Heart left ventricle (tissue), 16 donors: ENCODE results near the gene DYNC1I1. TPM values are rescaled to one million over a fixed set of nuclear protein-coding genes. Genes with fewer than 3 reads are reported as not detected.

ENCODE experiments used
- ATAC-seq, 4 donors: fragments of 200-7000 bp; cut with Tn5 transposase; one replicate each; pipeline ENCODE4 v1.9.1; 2020 to 2022; ENCODE audit warnings: moderate library complexity in 4 of 4, mild to moderate bottlenecking in 3 of 4, moderate number of reproducible peaks in 1 of 4
- DNase-seq, 5 donors: peaks; one replicate each; pipeline ENCODE4 v3.0.0-alpha.2; 2020
- H3K27ac ChIP-seq, 12 donors: fragments of 200-600 bp; sonication (generic) in 4 of 12; one replicate each; pipeline versions ENCODE4 v1.5.0 to v1.8.0; 2016 to 2022; ENCODE audit warnings: mild to moderate bottlenecking in 2 of 12
- H3K27me3 ChIP-seq, 9 donors: fragments of 200-600 bp; sonication (generic) in 2 of 9; one replicate each; pipeline versions ENCODE4 v1.5.1 to v1.8.0; 2016 to 2022; ENCODE audit warnings: mild to moderate bottlenecking in 3 of 9
- H3K36me3 ChIP-seq, 9 donors: fragments of 200-600 bp; sonication (generic) in 2 of 9; one replicate each; pipeline versions ENCODE4 v1.5.0 to v1.8.0; 2018 to 2022; ENCODE audit warnings: mild to moderate bottlenecking in 2 of 9
- H3K4me1 ChIP-seq, 12 donors: fragments of 200-600 bp; sonication (generic) in 4 of 12; one replicate each; pipeline versions ENCODE4 v1.5.0 to v1.8.0; 2016 to 2022; ENCODE audit warnings: mild to moderate bottlenecking in 3 of 12
- H3K4me3 ChIP-seq, 12 donors: fragments of 200-600 bp; sonication (generic) in 4 of 12; one replicate each; pipeline versions ENCODE4 v1.5.0 to v1.8.0; 2017 to 2022; ENCODE audit warnings: mild to moderate bottlenecking in 9 of 12, moderate library complexity in 4 of 12
- H3K9me3 ChIP-seq, 12 donors: fragments of 200-600 bp; sonication (generic) in 4 of 12; one replicate each; pipeline versions ENCODE4 v1.5.0 to v1.8.0; 2016 to 2022; ENCODE audit warnings: mild to moderate bottlenecking in 1 of 12
- POLR2A ChIP-seq, 2 donors: fragments of 450-650 bp; IDR thresholded peaks; one replicate each; pipeline ENCODE4 v1.6.1; 2017; ENCODE audit warnings: antibody characterized with exemption in 2 of 2, mild to moderate bottlenecking in 2 of 2, moderate library complexity in 2 of 2
- WGBS, 4 donors: extraction: QIAGEN DNeasy Blood & Tissue Kit in 2 of 4; methylation state at CpG; one replicate each; pipeline versions ENCODE4 v1.1.5 to v1.1.7; 2013 to 2018; 5-methylcytosine and 5-hydroxymethylcytosine counted together
- intact Hi-C, 10 donors: fragments of 100-400 bp; cut with DNase I; formaldehyde crosslinking; loops; one replicate each; pipeline versions ENCODE4 v1.11.1 to v1.14.2; 2022
- long read RNA-seq, 3 donors: library from polyadenylated mRNA; unstranded; transcript quantifications; one replicate each; pipeline ENCODE4 v2.0.0, GENCODE V29; 2020 to 2021
- polyA plus RNA-seq, 2 donors: library from polyadenylated mRNA; stranded (reverse); fragments of 200-250 nt; gene quantifications; one replicate each; pipeline ENCODE4 v1.2.3, GENCODE V29; 2013
- total RNA-seq, 9 donors: library from RNA; depleted of rRNA in 2 of 9; stranded (reverse); fragments of >200 nt in 2 of 9; fragmentation: NEBNext Ultra II Directional in 3 of 9; extraction: Animal tissue kit (Norgen Biotek cat#: 25700) in 3 of 9; gene quantifications; one replicate each; pipeline versions ENCODE4 v1.1.0 to v1.2.4, GENCODE V29; 2016 to 2023
- TF ChIP-seq, protein P1 (sequence below), 12 donors: fragments of 200-600 bp; sonication (generic) in 4 of 12; IDR thresholded peaks; one replicate each; pipeline versions ENCODE4 v1.5.0 to v1.8.0; 2018 to 2022; ENCODE audit warnings: antibody characterized with exemption in 12 of 12, mild to moderate bottlenecking in 5 of 12
- donor health status: ischemic (EF 13 %, LVEDD 7.1; RV severe dilation, severe dysfunction).
- donor health status: healthy with polysubstance abuse.
- donor health status: DM: no; HTN: yes; CAD: no.
- donor health status: DM: no; HTN: no; CAD: no.
- donor health status: ischemic (EF 25% LVEDD 6.9; RV normal size, moderate dysfunction).
- donor health status: ischemic (EF 25% LVEDD 5.7; RV mildly dilated, moderate dysfunction).
- donor health status: healthy.
- donor health status: DM: yes; HTN: yes; CAD: no.
- donor health status: ischemic (EF 35%, LVEDD 5.7; RV mildly dilated, moderate dysfunction).
- donor health status: nonischemic (EF 11% LVEDD 7.7; RV severe dilation, severe dysfunction).
- donor health status: DM: yes; HTN: yes; CAD: no.
- donor health status: PGD.
- donor health status: ischemic (EF 29% LVEDD 5.4; RV normal size, mild dysfunction).
- donor health status: nonischemic (EF 23%, LVEDD 6.1; RV moderate dilation, normal function).

DYNC1I1 gene
- 10 to 100 TPM; 20.3 to 46.8 (median 38.8) TPM for total RNA-seq
- 10 to 100 TPM in 1 of 2 donors, 1 to 10 TPM in 1; 6.1 to 14.4 TPM for polyA plus RNA-seq
- long read RNA-seq, donor 1, transcript DYNC1I1-202 (16 exons, 2,843 nt): minor isoform, 33 of 96 reads
- long read RNA-seq, donor 1, transcript DYNC1I1-205 (17 exons, 2,947 nt): major isoform, 39 of 96 reads
- long read RNA-seq, donor 1, partial matches to known transcripts: 9 of 96 reads
- long read RNA-seq, donor 1, other reads (novel, unspliced or antisense): 15 of 96 reads
- long read RNA-seq, donor 2, transcript DYNC1I1-202 (16 exons, 2,843 nt): minor isoform, 120 of 301 reads
- long read RNA-seq, donor 2, transcript DYNC1I1-205 (17 exons, 2,947 nt): major isoform, 135 of 301 reads
- long read RNA-seq, donor 2, partial matches to known transcripts: 10 of 301 reads
- long read RNA-seq, donor 2, other reads (novel, unspliced or antisense): 35 of 301 reads
- long read RNA-seq, donor 3, transcript DYNC1I1-205 (17 exons, 2,947 nt): major isoform, 58 of 128 reads
- long read RNA-seq, donor 3, transcript DYNC1I1-202 (16 exons, 2,843 nt): minor isoform, 46 of 128 reads
- long read RNA-seq, donor 3, partial matches to known transcripts: 8 of 128 reads
- long read RNA-seq, donor 3, other reads (novel, unspliced or antisense): 16 of 128 reads

DNA sequence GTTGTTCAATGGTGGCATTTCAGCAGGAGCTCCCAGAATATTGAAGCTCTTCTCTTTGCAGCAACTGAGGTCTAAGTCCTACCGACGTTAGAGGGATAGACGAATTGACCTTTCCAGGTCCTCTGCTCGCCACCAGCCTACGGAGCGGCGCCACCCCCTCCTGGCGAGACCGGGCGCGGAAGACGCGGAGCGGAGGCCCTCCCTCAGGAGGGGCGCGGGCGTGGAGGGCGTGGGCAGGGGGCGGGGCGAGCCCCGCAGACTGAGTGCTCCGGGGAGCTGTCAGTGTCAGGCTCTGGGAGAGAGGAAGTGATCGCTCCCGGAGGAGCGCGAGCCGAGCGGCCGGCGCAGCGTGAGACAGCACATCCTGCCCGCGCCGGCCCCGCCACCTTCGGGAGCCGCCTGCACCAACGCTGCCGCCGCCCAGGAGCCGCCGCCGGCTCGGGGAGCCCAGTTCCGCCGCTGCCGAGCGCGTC, at the start of gene DYNC1I1:
TSS of gene DYNC1I1 (plus strand) at position 257 of the 473 bp plus-strand sequence. CDS start 32,176 bp downstream, outside the sequence.
- Histone ChIP-seq H3K27me3 (peaks cover 0 to 8% (median 0%) of the 10 kb centered on the region in 9 donors), H3K36me3 (no peaks in the 10 kb centered on the region), H3K9me3 (no peaks in the 10 kb centered on the region), H3K4me1 (peaks cover 0 to 34% (median 4%) of the 10 kb centered on the region in 12 donors), H3K4me3 (peak within 1 kb of the TSS; percentile 57 to 96 (median 86)), H3K27ac (peak within 1 kb of the TSS; percentile 50 to 90 (median 78))
- WGBS, 4 donors: 0 to 5% (median 1%) methylated on average over 6 to 49 of the region's 49 CpGs
- peak; percentile 89 to 98 (median 98) for ATAC-seq
- peak; percentile 47 to 92 for TF ChIP-seq POLR2A (IDR thresholded peaks at IDR 0.05)
- TF ChIP-seq, protein P1, sequence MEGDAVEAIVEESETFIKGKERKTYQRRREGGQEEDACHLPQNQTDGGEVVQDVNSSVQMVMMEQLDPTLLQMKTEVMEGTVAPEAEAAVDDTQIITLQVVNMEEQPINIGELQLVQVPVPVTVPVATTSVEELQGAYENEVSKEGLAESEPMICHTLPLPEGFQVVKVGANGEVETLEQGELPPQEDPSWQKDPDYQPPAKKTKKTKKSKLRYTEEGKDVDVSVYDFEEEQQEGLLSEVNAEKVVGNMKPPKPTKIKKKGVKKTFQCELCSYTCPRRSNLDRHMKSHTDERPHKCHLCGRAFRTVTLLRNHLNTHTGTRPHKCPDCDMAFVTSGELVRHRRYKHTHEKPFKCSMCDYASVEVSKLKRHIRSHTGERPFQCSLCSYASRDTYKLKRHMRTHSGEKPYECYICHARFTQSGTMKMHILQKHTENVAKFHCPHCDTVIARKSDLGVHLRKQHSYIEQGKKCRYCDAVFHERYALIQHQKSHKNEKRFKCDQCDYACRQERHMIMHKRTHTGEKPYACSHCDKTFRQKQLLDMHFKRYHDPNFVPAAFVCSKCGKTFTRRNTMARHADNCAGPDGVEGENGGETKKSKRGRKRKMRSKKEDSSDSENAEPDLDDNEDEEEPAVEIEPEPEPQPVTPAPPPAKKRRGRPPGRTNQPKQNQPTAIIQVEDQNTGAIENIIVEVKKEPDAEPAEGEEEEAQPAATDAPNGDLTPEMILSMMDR (IDR thresholded peaks at IDR 0.05): peak in 4 of 12 donors; percentile 8 to 32 (median 24)
- peak; percentile 77 to 89 (median 86) for DNase-seq
- intact Hi-C loops: no loop called here

DNA sequence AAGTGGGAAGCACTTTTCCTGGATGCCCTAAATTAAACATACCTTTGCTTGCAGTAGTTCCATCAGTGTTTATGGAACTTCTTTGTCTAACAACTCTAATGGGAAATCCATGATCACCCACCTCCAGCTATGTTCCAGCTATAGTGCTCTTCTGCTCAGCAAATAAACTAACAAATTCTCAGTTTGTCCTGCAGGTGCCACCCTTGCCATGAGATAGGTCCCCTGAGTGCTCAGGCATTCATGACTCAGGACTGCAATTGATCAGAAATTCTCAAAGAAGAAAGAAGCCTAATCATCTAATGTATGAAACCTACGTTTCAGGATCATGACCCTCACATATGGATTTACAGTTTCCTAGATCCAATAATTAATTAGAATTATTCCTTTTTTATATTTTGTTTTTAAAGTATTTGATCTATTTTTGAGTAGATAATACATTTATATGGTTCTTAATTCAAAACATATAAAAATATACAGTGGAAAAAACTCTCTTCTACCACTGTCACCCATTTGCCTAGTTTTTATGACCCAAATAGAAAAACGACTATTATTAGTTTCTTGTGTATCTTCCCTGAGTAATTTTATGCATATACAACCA, 48.7 kb upstream of the DYNC1I1 start:
- no peak for TF ChIP-seq POLR2A (IDR thresholded peaks at IDR 0.05)
- TF ChIP-seq, protein P1 (IDR thresholded peaks at IDR 0.05): peak in 11 of 12 donors; percentile 33 to 59 (median 50)
- Histone ChIP-seq H3K9me3 (no peaks in the 10 kb centered on the region), H3K27ac (no peak overlapping the region), H3K36me3 (no peaks in the 10 kb centered on the region), H3K4me1 (no peaks in the 10 kb centered on the region), H3K27me3 (peaks cover 0 to 6% (median 0%) of the 10 kb centered on the region in 9 donors), H3K4me3 (no peak overlapping the region)
- peak in 3 of 4 donors; percentile 78 to 88 (median 84) for ATAC-seq
- DNase-seq: peak in 2 of 5 donors; percentile 16 to 29
- 13 to 22% (median 15%) methylated on average over 2 of the region's 2 CpGs for WGBS, 4 donors
- intact Hi-C loops: loop anchor here in 8 of 10 donors (2.0 to 10.0 kb wide), 3 partner anchors 143 to 1301 kb away; partner anchors contain the start of gene DLX5 (in 2 of the 8)

DNA sequence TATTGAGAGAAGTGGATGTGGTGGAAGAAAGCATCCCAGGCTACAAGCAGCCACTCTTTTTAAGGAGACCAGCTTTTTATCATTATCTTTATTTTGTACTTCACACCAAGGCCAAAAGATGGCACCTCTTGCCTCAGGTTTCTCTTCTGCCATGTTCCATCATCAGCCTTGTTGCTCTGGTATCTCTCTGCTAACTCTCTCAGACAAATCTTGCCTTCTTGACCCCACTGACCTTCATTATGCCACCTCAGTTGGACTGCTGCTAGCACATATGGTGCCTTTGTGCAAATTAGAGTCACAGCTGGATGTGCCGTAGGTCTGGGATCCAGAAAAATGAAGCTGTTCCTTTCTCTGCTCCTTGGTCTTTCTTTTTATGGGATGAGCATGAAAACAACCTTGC, 47.1 kb upstream of the DYNC1I1 start:
- TF ChIP-seq POLR2A (IDR thresholded peaks at IDR 0.05): no peak
- TF ChIP-seq, protein P1 (IDR thresholded peaks at IDR 0.05): peak in 1 of 12 donors; percentile 10
- ATAC-seq (no peak), DNase-seq (no peak)
- H3K4me1 ChIP-seq: no peaks in the 10 kb centered on the region
- WGBS, 4 donors: 85 to 100% (median 89%) methylated on average over 1 of the region's 1 CpG
- no peaks in the 10 kb centered on the region for H3K36me3 ChIP-seq
- peaks cover 0 to 6% (median 0%) of the 10 kb centered on the region in 9 donors for H3K27me3 ChIP-seq
- H3K4me3 ChIP-seq: no peak overlapping the region
- H3K9me3 ChIP-seq: no peaks in the 10 kb centered on the region
- intact Hi-C loops: loop anchor here in 4 of 10 donors (2.0 to 10.0 kb wide), 3 partner anchors 146 to 1300 kb away; partner anchors contain the start of gene DLX5 (in 2 of the 4)
- H3K27ac ChIP-seq: no peak overlapping the region
